Tongue (tissue), 2 donors: ENCODE data around the gene NUPR1. TPM values are rescaled to one million over a fixed set of nuclear protein-coding genes. Genes with fewer than 3 reads are reported as not detected.
"Not testable (repeated sequence)": the region's sequence is repeated elsewhere in the genome, so short reads cannot be mapped to it uniquely, and the experiment has no call there.

Experiments used
- DNase-seq: peaks from one replicate; pipeline ENCODE4 v3.0.0-alpha.2; 2015
- total RNA-seq: library from RNA; depleted of rRNA; stranded (reverse); fragments of >200 nt; gene quantifications from one replicate; pipeline ENCODE4 v1.2.3, GENCODE V29; 2014

Gene NUPR1
- total RNA-seq, 1 donor from 2014 or later = 1.4 TPM

DNA sequence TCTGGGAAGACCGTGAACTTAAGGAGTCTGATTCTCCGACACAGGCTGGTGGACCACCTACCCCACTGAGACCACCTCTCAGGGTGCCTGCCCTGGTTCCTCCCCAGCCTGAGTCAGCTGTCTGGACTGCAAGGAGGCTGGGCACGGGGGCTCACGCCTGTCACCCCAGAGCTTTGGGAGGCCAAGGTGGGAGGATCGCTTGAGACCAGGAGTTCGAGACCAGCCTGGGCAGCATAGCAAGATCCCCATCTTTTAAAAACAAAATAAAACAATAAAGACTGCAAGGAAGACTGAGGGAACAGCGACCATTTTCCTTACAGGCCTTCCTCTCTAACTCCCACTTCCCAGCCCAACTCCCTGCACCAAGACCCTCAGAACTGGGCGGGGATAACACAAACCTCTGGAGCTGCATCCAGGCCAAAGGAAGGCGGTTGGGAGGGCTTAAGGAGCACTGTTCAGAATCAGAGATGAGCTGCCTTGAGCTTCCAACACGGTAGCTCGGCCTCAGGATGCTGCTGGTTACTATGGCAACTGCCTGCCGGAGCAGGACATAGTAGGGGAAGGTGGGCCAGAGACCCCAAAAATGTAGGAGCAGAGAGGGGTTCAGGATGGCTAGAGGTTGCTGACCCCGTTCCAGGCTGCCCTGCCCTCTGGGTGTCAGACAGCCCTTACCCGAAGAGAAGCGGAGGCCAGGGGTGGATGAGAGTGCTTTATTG lies 40.0 kb downstream of the NUPR1 start:
- DNase-seq = no peak

DNA sequence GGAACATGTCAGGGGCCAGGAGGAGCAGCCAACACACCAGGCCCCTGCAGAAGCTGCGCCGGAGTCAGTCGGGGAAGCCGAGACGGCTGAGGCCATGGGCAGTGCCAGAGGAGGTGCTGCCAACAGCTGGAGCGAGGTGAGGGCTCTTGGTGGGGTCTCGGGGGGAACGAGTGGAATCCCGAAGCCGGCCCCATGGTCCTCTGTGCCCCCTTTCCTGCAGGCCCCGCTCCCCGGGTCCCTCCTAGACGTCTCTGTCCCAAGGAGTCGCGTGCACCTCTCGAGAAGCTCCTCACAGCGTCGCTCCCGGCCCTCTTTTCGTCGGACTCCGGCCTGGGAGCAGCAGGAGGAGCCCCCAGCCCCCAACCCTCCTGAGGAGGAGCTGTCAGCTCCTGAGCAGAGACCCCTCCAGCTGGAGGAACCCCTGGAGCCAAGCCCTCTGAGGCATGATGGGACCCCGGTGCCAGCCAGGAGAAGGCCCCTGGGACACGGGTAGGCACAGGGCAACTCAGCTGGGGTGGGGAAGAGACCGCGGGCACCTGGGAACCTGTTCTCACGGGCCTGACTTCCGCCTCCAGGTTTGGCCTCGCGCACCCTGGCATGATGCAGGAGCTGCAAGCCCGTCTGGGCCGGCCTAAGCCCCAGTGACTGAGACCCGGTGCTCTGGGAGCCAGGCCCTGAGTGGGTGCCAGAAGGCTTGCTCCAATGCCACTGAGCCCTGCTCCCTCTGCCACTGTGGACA lies 40.7 kb downstream of the NUPR1 start:
- DNase-seq = no peak

DNA sequence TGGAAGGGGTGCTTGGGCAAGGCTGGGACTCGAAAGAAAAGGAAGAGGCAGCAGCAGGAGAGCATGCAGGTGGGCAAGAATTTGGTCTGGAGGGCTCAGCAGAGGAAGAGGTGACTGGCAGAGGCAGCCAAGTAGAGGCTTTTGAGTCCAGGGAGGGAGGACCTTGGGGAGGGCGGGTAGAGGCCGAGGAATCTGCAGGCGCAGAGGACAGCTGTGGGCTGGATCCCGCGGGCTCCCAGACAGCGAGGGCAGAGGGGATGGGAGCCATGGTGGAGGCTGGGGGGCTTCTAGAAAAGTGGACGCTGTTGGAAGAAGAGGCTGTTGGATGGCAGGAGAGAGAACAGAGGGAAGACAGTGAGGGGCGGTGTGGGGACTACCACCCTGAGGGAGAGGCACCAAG lies 41.4 kb downstream of the NUPR1 start:
- no peak for DNase-seq

DNA sequence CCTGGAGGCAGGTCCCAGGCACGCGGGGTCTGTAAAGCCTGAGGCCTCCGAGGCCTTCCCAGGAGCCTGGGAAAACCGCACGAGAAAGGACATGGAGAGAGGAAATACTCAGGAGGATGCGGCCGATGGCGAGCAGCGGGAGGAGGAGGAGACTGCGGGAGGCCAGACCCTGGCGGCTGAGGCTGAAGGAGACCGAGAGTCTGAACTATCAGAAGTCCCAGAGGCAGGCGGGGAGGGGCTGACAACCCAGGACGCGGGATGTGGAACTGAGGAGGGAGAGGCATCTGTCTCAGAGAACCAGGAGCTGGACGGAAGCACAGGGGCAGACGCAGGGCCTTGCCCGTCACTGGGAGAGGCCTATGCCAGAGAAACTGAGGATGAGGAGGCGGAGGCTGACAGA lies 41.9 kb downstream of the NUPR1 start:
- no peak for DNase-seq

DNA sequence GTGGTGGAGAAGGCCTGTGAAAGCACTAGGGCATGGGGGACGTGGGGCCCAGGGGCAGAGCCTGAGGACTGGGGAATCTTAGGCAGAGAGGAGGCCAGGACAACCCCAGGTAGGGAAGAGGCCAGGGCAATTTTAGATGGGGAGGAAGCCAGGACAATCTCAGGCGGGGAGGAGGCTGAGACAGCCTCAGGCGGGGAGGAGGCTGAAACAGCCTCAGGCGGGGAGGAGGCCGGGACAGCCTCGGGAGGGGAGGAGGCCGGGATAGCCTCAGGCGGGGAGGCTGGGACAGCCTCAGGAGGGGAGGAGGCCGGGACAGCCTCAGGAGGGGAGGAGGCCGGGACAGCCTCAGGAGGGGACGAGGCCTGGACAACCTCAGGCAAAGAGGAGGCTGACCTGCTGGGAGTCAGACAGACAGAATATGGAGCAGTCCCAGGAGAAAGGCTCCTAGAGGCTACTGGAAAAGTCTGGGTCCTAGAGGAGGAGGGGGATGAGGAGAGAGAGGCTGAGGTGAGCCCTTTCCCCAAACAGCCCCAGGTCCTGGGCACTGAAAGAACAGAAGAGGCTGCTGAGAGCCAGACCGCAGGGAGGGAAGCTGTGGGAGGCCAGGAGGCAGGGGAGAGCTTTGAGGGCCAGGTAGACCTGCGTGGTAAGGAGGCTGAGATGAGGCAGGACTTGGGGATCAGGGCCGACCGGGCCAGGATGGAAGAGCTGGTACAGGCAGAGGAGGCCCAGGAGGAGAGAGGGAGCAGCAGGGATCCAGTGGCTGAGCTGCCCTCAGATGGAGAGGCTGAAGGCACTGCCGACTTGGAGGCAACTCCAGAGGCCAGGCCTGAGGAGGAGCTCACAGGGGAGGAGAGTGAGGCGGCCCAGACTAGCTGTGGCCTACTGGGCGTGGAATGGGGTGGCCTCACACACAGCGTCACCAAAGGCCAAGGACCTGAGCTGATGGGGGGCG lies 42.7 kb downstream of the NUPR1 start:
- DNase-seq = no peak

DNA sequence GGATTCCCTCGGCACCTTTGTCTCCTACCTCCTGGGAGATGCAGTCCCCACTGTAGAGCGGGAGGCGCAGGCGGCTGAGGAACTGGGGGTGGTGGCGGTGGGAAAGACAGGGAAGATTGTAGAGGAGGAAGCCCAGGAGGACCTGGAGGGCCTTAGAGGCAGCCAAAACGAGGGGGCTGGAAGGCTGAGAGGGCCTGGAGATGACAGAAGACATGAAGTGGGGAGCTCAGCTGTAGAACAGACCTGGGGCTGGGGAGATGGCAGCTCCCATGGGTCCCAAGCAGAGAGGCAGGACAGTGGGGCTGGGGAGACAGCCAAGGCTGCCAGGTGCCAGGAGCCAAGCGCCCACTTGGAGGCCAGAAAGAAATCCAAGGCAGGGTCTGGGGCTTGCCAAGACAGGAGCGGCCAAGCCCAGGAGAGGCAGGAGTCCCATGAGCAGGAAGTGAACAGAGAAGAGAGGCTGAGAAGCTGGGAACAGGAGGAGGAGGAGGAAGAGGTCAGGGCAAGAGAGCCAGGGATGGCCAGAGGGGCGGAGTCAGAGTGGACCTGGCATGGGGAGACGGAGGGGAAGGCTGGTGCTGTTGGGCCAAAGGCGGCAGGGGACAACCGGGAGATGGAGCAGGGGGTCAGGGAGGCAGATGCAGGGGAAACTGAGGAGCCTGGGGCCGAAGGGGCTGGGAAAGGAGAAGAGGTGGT lies 43.5 kb downstream of the NUPR1 start:
- DNase-seq = no peak

DNA sequence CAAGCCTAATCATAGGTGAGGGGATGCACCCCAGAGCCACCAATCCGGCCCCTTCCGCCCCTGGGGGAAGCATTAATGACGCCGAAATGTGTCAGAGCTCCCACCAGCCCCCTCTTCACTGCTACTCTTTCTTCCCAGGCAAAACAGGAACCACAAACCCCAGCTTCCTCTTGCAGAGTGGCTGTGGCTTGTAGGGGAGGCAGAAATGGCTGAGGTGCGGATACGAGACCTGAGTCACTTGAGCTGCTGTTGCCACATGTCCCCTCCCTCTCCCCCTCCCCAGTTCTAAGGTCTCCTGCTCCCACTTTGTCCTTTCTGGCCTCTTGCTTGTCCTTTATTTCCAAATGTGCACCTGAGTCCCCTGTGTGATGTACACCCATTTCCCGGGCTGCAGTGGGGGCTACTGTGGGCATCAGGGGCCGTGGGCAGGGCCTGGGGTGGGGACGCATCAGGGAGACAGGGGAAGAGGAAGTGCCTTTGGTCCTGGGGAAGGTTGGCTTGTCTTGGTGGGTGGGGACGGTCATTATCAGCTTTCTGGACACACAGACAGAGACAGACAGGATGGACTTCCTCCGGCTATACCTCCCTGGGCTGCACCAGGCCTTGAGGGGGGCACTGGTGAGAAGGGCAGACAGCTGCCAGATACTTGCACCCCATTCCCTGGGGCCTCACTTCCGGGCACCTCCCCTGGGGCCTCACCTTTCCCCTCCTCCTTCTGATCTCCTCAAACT lies 44.5 kb downstream of the NUPR1 start, which contains the start of gene APOBR:
Gene APOBR (plus strand): TSS at position 523 of the 731 bp plus-strand sequence. CDS start 39 bp downstream, at position 562.
- DNase-seq = no peak

DNA sequence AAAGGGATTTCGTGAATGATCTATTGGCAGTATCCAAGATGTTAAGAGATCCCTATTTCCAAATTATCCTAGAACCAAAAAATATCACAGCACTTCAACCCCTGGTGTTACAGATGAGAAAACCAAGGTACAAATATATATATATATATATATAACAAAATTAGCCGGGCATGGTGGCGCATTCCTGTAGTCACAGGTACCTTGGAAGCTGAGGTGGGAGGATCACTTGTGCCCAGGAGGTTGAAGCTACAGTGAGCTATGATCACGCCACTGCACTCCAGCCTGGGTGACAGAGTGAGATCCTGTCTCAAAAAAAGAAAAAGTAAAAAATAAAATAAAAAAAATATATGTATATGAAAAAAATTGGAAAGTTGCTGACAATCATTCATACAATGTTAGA lies 46.3 kb downstream of the NUPR1 start:
- no peak for DNase-seq

DNA sequence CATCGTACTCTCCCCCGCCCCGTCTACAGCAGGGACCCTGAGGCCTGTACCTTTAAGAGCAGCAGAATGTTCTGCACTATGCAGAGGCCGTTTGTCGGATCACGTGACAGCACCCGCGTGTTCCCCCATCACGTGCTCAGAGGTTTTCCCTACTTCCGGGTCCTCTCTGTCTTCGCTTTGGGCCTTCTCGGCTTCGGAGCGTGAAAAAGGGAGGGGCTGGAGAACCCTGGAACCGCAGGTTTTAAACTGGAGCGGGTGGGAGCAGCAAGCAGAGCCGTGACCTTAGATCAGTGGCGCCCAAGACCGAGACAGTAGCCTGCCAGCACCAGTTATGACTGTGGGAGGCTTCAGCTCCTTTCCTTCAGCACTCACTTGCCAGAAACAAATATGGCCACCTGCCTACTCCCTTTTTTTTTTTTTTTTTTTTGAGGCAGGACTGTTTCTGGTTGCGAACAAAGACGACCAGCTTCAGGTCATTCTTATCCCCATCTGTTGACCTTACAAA lies 46.8 kb downstream of the NUPR1 start, which contains the start of gene CLN3:
Gene CLN3 (minus strand): TSS at position 105 of the 505 bp plus-strand sequence. CDS start 315 bp downstream, outside the sequence.
- DNase-seq = peak; percentile 97

DNA sequence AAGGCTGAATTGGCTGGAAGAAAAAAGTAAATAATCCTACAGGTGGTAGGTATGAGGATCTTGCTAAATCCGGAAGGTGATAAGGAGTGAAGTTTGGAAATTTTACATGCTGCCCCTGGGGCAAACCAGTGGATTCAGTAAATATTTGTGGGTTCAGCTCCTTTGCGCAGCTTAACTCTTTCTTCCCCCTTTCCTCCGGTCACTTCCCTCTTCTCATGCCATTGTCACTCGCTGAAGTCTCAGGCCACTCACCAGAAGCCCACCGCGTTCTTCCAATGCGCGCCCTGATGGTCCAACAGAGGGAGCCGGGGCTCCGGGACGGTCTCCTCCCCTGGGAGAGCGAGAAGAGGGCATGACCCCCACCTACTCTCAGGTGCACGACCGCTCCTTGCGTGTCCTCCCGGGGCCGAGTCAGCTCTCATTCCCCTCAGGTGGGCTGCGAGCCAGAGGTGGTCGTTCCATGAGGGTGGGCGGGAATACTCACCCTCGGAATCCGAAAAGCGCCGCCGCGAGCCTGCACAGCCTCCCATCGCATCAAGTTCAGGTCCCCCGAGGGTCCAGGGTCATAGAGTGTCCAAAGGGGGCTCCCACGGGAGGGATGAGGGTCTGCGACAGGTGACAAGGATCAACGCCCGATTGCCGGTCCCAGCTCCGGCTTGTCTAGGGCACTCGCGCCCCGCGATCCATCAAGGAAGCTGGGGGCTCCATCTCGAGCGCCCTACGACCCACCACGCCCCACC lies 47.4 kb downstream of the NUPR1 start:
- peak; percentile 18 for DNase-seq

DNA sequence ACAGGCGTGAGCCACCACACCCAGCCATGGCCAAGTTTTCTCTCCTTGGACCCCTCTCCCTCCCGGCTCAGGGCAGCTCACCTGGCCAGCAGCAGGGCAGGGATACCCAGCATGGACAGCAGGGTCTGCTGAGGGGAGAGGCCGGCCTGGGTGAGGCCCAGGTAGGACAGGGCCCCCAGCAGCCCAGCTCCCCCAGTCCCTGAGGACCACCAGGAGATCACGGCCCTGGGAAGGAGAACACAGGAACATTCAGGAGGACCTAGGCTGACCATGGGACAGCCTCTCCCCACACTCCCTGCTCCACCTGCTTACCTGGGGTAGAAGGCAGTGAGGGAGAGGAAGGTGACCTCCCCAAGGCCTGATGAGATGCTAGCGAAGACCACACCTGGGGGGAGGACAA lies 52.5 kb downstream of the NUPR1 start:
- no peak for DNase-seq

DNA sequence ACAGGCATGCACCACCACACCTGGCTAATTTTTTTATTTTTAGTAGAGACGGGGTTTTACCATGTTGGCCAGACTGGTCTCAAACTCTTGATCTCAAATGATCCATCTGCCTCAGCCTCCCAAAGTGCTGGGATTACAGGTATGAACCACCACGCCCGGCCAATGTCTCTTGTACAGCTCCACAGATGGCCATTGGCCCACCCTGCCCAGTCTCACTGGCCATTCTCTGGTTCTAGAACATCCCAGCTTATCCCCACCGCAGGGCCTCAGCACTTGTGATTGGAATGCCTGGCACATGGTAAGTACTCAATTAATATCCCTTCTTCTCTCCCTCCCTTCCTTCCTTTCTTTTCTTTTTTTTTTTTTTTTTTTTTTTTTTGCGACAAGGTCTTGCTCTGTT lies 55.4 kb downstream of the NUPR1 start:
- DNase-seq = not testable (repeated sequence)

Other genes with a start within 250 kb of the NUPR1 start
- gene SBK1, start 246.4 kb downstream of the NUPR1 start, total RNA-seq = 8.7 TPM
- not detected for gene NPIPB6, start 175.5 kb downstream of the NUPR1 start, total RNA-seq
- 133 TPM for gene EIF3CL, start 135.1 kb downstream of the NUPR1 start, total RNA-seq
- not detected for gene NPIPB7, start 66.6 kb downstream of the NUPR1 start, total RNA-seq
- 14.5 TPM for gene CLN3, start 46.9 kb downstream of the NUPR1 start, total RNA-seq
- gene APOBR, start 44.3 kb downstream of the NUPR1 start, total RNA-seq = 0.92 TPM
- gene IL27, start 32.1 kb downstream of the NUPR1 start, total RNA-seq = not detected
- 9.7 TPM for gene SGF29, start 14.9 kb upstream of the NUPR1 start, total RNA-seq
- gene SULT1A2, start 58.1 kb upstream of the NUPR1 start, total RNA-seq = not detected
- 12.8 TPM for gene SULT1A1, start 71.1 kb upstream of the NUPR1 start, total RNA-seq
- 0.21 TPM for gene NPIPB8, start 99.1 kb upstream of the NUPR1 start, total RNA-seq
- gene EIF3C, start 172.5 kb upstream of the NUPR1 start, total RNA-seq = 102 TPM
- gene NPIPB9, start 212.8 kb upstream of the NUPR1 start, total RNA-seq = 7.4 TPM